Erythroblast (primary cell): ENCODE measurements around the gene CCND2.

Source experiments
- GATA1 ChIP-seq: IDR thresholded peaks from 2 replicates; pipeline ENCODE4 v1.6.1; 2011; ENCODE audit warnings: low read depth, mild to moderate bottlenecking, control low read depth, low read length, moderate library complexity
- POLR2A ChIP-seq: IDR thresholded peaks from 2 replicates; pipeline ENCODE4 v1.6.1; 2011; ENCODE audit warnings: mild to moderate bottlenecking, low read length

DNA sequence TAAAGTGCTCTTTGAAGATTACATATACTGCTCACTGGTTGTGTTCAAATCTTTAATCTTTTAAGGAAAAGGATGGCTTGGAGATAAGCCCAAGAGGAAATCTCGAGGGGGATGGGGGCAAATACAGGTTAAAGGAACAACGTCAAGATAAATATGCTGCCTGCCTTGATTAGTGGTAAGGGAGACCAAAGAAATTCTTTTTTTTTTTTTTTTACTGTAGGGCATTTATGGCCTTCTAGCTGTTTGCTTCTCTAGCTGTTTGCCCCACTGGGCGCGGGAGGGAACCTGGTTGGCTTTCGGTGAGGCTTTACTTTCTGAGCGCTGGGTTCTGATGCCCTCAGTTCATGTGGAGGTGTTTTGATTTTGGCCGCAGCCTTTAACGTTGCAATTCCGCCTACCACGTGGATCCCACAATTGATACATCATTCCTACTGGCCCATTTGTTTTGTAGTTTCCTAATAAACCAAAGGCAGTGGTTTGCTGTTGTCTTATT is 5.7 kb downstream of the CCND2 start:
- TF ChIP-seq POLR2A (no peak), GATA1 (no peak)
